AG04450 (cell line): ENCODE data around the gene TMEM147. TPM values are rescaled to one million over a fixed set of nuclear protein-coding genes. Genes with fewer than 3 reads are reported as not detected.

Source experiments
- CTCF ChIA-PET: fragments of 300-600, 350-600 bp; formaldehyde crosslinking; extraction: SDS; loops from one replicate; lab custom pipeline; 2022; ENCODE audit warnings: antibody characterized with exemption, inconsistent platforms; lab: Charles Lee
- POLR2A ChIA-PET: fragments of 350-600 bp; formaldehyde crosslinking; extraction: SDS; loops from one replicate; lab custom pipeline; 2021; ENCODE audit warnings: antibody characterized with exemption, inconsistent platforms; lab: Yijun Ruan, JAX
- DNase-seq: peaks from one replicate; pipeline ENCODE4 v3.0.0-alpha.2; 2011; ENCODE audit warnings: low read depth, low spot score
- H3K27ac ChIP-seq: one replicate; pipeline ENCODE4 v1.5.1; 2012; ENCODE audit warnings: low read depth, low read length, control low read depth
- H3K27me3 ChIP-seq: one replicate; pipeline ENCODE4 v1.6.0; 2012; ENCODE audit warnings: low read length; ENCODE audit not compliant: control insufficient read depth, insufficient read depth
- H3K4me3 ChIP-seq: 2 replicates; pipeline ENCODE4 v1.5.1; 2011; ENCODE audit warnings: mild to moderate bottlenecking, low read depth, low read length, control low read depth
- H3K9me3 ChIP-seq: 2 replicates; pipeline ENCODE4 v1.5.1; 2012; ENCODE audit warnings: low read length; ENCODE audit not compliant: control insufficient read depth, insufficient read depth
- CTCF ChIP-seq: IDR thresholded peaks from 2 replicates; pipeline ENCODE4 v1.5.1; 2011; ENCODE audit warnings: low read depth, low read length, control low read depth, inconsistent platforms
- polyA plus RNA-seq: library from polyadenylated mRNA; depleted of rRNA; stranded (reverse); fragments of >200 nt; gene quantifications from 2 replicates; pipeline ENCODE4 v1.2.3, GENCODE V29; 2011

TMEM147 gene
- polyA plus RNA-seq, 1 experiment, result 88.7 TPM

GRCh38 chr19:35511337-35511736, 34.1 kb upstream of the TMEM147 start:
- peaks cover 35% of the 10 kb centered on the region for H3K27me3 ChIP-seq
- POLR2A ChIA-PET, result no interaction called here

GRCh38 chr19:35512831-35513627, 32.4 kb upstream of the TMEM147 start:
- TF ChIP-seq CTCF, result no peak
- no peak for DNase-seq
- ChIA-PET CTCF (interaction anchor here (1.3 kb wide), 1 partner anchor 18 kb away, joined by 4 read pairs; no protein-coding TSS in a partner anchor), POLR2A (interaction anchor here (0.7 kb wide), 1 partner anchor 418 kb away, joined by 3 read pairs; no protein-coding TSS in a partner anchor)
- Histone ChIP-seq H3K4me3 (no peak overlapping the region), H3K27me3 (peaks cover 27% of the 10 kb centered on the region), H3K9me3 (peaks cover 3% of the 10 kb centered on the region; the same call in 1 of the 2 replicates), H3K27ac (no peak overlapping the region)

More at GRCh38 chr19:35511337-35511736, 34.1 kb upstream of the TMEM147 start:
- CTCF ChIA-PET, result interaction anchor here (1.0 to 2.0 kb wide), 5 partner anchors 16 to 247 kb away, joined by 3 to 17 read pairs (median 5); partner anchors contain the start of gene COX6B1
- Histone ChIP-seq H3K4me3 (no peak overlapping the region), H3K27ac (no peak overlapping the region), H3K9me3 (peaks cover 3% of the 10 kb centered on the region; the same call in 1 of the 2 replicates)
- no peak for DNase-seq
- TF ChIP-seq CTCF, result no peak

GRCh38 chr19:35513628-35514281, 31.7 kb upstream of the TMEM147 start, which contains the start of gene DMKN:
TSS of gene DMKN (minus strand) at chr19:35513649. CDS start at chr19:35513475, 174 bp downstream.
- H3K27me3 ChIP-seq, result peaks cover 21% of the 10 kb centered on the region
- no peak within 1 kb of the TSS for H3K27ac ChIP-seq
- DNase-seq, result no peak
- H3K9me3 ChIP-seq, result peaks cover 3% of the 10 kb centered on the region; the same call in 1 of the 2 replicates
- no peak within 1 kb of the TSS for H3K4me3 ChIP-seq
- CTCF ChIA-PET, result interaction anchor here (1.2 kb wide), 1 partner anchor 161 kb away, joined by 3 read pairs; no protein-coding TSS in a partner anchor
- POLR2A ChIA-PET, result interaction anchor here (0.7 kb wide), 1 partner anchor 417 kb away, joined by 3 read pairs; no protein-coding TSS in a partner anchor
- TF ChIP-seq CTCF, result no peak

GRCh38 chr19:35514282-35514809, 31.1 kb upstream of the TMEM147 start:
- no peak overlapping the region for H3K27ac ChIP-seq
- peaks cover 15% of the 10 kb centered on the region for H3K27me3 ChIP-seq
- DNase-seq, result no peak
- CTCF ChIA-PET, result interaction anchor here (1.2 kb wide), 1 partner anchor 162 kb away, joined by 3 read pairs; no protein-coding TSS in a partner anchor
- no peak for TF ChIP-seq CTCF
- peaks cover 3% of the 10 kb centered on the region; the same call in 1 of the 2 replicates for H3K9me3 ChIP-seq
- no peak overlapping the region for H3K4me3 ChIP-seq
- POLR2A ChIA-PET, result no interaction called here
